HEK293T (cell line): ENCODE measurements around the gene TNS2.

Experiments
- ELF4 ChIP-seq: fragments of 450-650 bp; IDR thresholded peaks from 2 replicates; pipeline ENCODE4 v1.6.1; 2017; ENCODE audit warnings: antibody characterized with exemption
- TARDBP ChIP-seq: fragments of 450-650 bp; IDR thresholded peaks from 2 replicates; pipeline ENCODE4 v1.6.1; 2016

- TF ChIP-seq TARDBP (no peak), ELF4 (no peak)
Measured at GRCh38 chr12:53086361-53086760, 36.5 kb downstream of the TNS2 start.
